ENCODE results near the gene CBLB. TPM values are rescaled to one million over a fixed set of nuclear protein-coding genes. Genes with fewer than 3 reads are reported as not detected.

Gene CBLB
- total RNA-seq, 2 donors from 2014 or later: 28.2 to 62.8 TPM

DNA sequence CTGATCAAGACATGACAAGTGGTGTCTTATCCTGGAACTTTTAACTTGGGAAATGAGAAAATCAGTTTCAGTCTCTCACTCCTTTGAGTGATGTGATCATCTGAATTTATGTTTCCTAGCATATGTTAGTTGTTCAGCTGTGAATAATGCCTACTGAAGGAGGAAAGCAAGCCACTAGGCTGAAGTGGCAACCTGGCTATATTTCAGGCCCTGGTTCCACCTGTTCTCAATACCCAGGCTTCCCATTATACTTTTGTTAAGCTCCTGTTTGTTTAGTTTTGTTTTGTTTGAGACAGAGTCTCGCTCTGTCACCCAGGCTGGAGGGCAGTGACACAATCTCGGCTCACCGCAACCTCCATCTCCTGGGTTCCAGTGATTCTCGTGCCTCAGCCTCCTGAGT, 258.3 kb downstream of the CBLB start:
- 96% methylated on average over 4 of the region's 4 CpGs for WGBS
- Histone ChIP-seq H3K9me3 (no peaks in the 10 kb centered on the region), H3K27me3 (replicated peaks; ENCODE audit: insufficient read depth) (no peaks in the 10 kb centered on the region), H3K27ac (no peak overlapping the region), H3K36me3 (no peaks in the 10 kb centered on the region), H3K4me1 (replicated peaks) (no peaks in the 10 kb centered on the region), H3K4me3 (no peak overlapping the region)
- TF ChIP-seq, protein P1, sequence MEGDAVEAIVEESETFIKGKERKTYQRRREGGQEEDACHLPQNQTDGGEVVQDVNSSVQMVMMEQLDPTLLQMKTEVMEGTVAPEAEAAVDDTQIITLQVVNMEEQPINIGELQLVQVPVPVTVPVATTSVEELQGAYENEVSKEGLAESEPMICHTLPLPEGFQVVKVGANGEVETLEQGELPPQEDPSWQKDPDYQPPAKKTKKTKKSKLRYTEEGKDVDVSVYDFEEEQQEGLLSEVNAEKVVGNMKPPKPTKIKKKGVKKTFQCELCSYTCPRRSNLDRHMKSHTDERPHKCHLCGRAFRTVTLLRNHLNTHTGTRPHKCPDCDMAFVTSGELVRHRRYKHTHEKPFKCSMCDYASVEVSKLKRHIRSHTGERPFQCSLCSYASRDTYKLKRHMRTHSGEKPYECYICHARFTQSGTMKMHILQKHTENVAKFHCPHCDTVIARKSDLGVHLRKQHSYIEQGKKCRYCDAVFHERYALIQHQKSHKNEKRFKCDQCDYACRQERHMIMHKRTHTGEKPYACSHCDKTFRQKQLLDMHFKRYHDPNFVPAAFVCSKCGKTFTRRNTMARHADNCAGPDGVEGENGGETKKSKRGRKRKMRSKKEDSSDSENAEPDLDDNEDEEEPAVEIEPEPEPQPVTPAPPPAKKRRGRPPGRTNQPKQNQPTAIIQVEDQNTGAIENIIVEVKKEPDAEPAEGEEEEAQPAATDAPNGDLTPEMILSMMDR (IDR thresholded peaks at IDR 0.05): no peak
- no peak for TF ChIP-seq POLR2A (IDR thresholded peaks at IDR 0.05)
- no peak for TF ChIP-seq POLR2AphosphoS5 (IDR thresholded peaks at IDR 0.05)
- no peak for DNase-seq (ENCODE audit: low spot score)
- intact Hi-C loops (cut with DNase I): no loop called here

DNA sequence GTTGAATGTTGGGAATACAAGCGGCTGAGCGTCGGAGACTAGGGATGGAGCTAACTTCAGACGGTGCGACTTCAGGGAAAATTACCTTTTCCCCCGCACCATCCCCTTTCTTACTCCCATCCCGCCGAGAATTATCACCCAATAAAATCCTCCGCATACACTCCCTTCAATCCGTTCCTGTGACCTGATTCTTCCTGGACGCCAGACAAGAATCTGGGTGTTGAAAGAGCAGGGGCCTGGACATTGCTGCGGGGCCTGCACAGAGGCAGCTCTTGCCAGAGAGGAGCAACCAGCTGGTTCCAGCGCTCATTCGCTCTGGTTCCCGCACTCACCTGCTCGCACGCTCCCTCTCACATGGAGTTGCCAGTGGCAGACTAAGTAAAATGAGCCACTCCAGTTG, 260.2 kb downstream of the CBLB start:
- Histone ChIP-seq H3K9me3 (no peaks in the 10 kb centered on the region), H3K4me1 (replicated peaks) (no peaks in the 10 kb centered on the region), H3K4me3 (no peak overlapping the region), H3K27me3 (replicated peaks; ENCODE audit: insufficient read depth) (no peaks in the 10 kb centered on the region), H3K36me3 (no peaks in the 10 kb centered on the region), H3K27ac (no peak overlapping the region)
- DNase-seq (ENCODE audit: low spot score): no peak
- TF ChIP-seq POLR2A (IDR thresholded peaks at IDR 0.05): no peak
- no peak for TF ChIP-seq POLR2AphosphoS5 (IDR thresholded peaks at IDR 0.05)
- 62% methylated on average over 17 of the region's 17 CpGs for WGBS
- intact Hi-C loops (cut with DNase I): no loop called here

DNA sequence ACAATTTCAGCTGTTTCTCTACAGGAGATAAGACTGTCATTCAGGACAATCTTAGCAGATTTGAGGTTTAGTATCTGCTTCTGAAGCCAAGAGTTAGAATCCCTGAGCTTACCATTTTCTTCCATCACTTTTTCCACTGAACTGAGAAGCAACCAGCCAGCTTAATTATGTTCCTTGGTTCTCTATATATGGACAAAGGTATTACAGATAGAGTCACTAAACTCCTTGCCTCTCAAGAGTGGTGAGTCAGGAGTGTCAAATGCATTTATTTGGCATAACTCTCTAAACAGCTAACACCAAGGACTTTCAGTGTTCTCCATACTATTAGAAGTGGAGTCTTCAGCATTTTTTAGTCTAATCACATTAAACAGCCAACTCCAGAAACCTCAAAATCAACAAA, 262.8 kb downstream of the CBLB start:
- no peak for DNase-seq (ENCODE audit: low spot score)
- Histone ChIP-seq H3K4me1 (replicated peaks) (no peaks in the 10 kb centered on the region), H3K27ac (no peak overlapping the region), H3K36me3 (no peaks in the 10 kb centered on the region), H3K27me3 (replicated peaks; ENCODE audit: insufficient read depth) (no peaks in the 10 kb centered on the region), H3K9me3 (no peaks in the 10 kb centered on the region), H3K4me3 (no peak overlapping the region)
- TF ChIP-seq, protein P1 (IDR thresholded peaks at IDR 0.05): no peak
- TF ChIP-seq POLR2AphosphoS5 (IDR thresholded peaks at IDR 0.05) (no peak), POLR2A (IDR thresholded peaks at IDR 0.05) (no peak)
- intact Hi-C loops (cut with DNase I): no loop called here

All from prostate gland (tissue), 2 donors.